ENCODE data around the gene PDE6G.

The PDE6G gene

DNA sequence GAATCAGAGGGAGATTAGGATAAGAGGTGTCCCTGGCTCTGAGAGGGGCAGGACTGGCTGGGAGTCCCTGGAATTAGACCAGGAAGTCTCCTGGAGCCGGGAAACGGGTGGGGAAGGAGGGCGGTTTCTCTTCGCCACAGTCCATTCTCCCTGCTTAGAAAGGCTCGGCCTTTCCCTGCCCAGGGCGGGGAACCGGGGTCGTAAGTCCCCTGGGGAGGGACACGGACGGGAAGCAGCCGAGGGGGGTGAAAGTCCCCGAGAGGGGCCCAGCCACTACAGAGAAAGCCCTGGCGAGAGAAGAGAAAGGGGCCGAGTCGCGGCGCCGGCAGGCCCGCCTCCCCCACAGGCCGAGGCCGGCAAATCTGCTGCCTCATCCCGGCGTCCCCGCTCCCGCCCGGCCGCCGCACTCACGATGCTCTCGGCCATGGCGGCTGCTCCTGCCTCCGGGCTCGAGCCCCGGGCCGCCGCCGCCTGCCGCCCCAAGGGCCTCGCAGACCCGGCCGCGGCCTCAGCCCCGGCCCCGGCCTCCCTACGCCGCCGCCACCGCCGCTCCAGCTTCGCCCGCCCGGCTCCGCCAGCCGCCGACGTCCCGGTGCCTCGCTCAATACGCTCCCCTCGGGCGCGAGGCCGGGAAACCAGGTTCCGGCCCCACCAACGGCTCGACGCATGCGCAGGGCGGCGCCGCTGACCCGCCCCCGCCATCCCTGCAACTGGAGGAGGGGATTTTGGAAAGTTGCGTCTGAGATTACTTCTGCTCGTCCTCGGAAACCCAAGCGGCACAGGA, 19.6 kb downstream of the PDE6G start, which contains the start of the genes NPLOC4 and TSPAN10:
TSS of gene NPLOC4 (minus strand) at position 608 of the 784 bp plus-strand sequence. CDS start at position 426, 182 bp downstream.
TSS of gene TSPAN10 (plus strand) at position 692 of the 784 bp plus-strand sequence. CDS start 5,217 bp downstream, outside the sequence.
- Histone ChIP-seq H3K9me3 (no peaks in the 10 kb centered on the region), H3K36me3 (peaks cover 0 to 13% (median 0%) of the 10 kb centered on the region in 3 donors), H3K4me3 (peak within 1 kb of the TSS; percentile 79 to 89), H3K27me3 (no peaks in the 10 kb centered on the region), H3K27ac (peak within 1 kb of the TSS; percentile 86 to 87), H3K4me1 (peaks cover 0 to 41% (median 28%) of the 10 kb centered on the region in 4 donors)
- TF ChIP-seq, protein P1, sequence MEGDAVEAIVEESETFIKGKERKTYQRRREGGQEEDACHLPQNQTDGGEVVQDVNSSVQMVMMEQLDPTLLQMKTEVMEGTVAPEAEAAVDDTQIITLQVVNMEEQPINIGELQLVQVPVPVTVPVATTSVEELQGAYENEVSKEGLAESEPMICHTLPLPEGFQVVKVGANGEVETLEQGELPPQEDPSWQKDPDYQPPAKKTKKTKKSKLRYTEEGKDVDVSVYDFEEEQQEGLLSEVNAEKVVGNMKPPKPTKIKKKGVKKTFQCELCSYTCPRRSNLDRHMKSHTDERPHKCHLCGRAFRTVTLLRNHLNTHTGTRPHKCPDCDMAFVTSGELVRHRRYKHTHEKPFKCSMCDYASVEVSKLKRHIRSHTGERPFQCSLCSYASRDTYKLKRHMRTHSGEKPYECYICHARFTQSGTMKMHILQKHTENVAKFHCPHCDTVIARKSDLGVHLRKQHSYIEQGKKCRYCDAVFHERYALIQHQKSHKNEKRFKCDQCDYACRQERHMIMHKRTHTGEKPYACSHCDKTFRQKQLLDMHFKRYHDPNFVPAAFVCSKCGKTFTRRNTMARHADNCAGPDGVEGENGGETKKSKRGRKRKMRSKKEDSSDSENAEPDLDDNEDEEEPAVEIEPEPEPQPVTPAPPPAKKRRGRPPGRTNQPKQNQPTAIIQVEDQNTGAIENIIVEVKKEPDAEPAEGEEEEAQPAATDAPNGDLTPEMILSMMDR (IDR thresholded peaks at IDR 0.05) = no peak
- intact Hi-C loops (cut with DNase I; ENCODE audit: low total_unique reads) = loop anchor here (2.0 kb wide), 1 partner anchor 30 kb away; the partner anchor contains the start of genes CCDC137 and OXLD1
- DNase-seq = peak; percentile 78 to 91

DNA sequence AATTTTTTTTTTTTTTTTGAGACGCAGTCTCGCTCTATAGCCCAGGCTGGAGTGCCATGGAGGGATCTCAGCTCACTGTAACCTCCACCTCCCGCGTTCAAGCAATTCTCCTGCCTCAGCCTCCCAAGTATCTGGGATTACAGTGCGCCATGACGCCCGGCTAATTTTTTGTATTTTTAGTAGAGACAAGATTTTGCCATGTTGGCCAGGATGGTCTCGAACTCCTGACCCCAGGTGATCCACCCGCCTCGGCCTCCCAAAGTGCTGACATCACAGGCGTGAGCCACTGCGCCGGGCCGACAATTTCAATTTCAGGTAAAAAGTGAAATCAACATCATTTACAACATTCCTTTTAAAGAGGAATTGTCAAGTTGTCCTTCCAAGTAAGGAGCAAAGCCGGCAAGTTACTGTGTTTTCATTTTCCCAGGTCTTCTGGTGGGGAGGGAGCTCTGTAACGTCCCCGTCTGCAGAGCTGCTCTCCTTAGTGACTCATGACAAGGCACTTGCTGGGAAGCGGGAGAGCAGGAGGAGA, 20.3 kb downstream of the PDE6G start:
- intact Hi-C loops (cut with DNase I; ENCODE audit: low total_unique reads) = loop anchor here (2.0 kb wide), 1 partner anchor 31 kb away; the partner anchor contains the start of genes CCDC137 and OXLD1
- H3K27ac ChIP-seq = peak overlapping the region; percentile 86 to 87
- DNase-seq = no peak
- H3K36me3 ChIP-seq = peaks cover 0 to 15% (median 0%) of the 10 kb centered on the region in 3 donors
- H3K4me3 ChIP-seq = peak overlapping the region; percentile 79 to 89
- no peaks in the 10 kb centered on the region for H3K27me3 ChIP-seq
- H3K9me3 ChIP-seq = no peaks in the 10 kb centered on the region
- TF ChIP-seq, protein P1 (IDR thresholded peaks at IDR 0.05) = no peak
- peaks cover 0 to 41% (median 28%) of the 10 kb centered on the region in 4 donors for H3K4me1 ChIP-seq

DNA sequence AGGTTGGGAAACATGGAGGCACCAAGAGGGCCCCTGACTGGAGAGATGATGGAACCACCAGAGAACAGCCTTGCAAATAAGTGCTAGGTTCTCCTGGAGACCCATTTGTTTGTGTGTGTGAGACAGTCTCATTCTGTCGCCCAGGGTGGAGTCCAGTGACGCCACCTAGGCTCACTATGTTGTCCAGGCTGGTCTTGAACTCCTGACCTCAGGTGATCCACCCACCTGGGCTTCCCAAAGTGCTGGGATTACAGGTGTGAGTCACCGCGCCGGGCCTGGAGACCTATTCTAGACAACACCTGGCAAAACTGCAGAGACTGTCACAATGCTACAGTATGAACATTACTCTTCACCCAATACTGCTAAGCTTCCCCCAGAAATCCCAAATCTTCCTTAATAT, 20.9 kb downstream of the PDE6G start:
- H3K4me1 ChIP-seq = peaks cover 0 to 41% (median 28%) of the 10 kb centered on the region in 4 donors

DNA sequence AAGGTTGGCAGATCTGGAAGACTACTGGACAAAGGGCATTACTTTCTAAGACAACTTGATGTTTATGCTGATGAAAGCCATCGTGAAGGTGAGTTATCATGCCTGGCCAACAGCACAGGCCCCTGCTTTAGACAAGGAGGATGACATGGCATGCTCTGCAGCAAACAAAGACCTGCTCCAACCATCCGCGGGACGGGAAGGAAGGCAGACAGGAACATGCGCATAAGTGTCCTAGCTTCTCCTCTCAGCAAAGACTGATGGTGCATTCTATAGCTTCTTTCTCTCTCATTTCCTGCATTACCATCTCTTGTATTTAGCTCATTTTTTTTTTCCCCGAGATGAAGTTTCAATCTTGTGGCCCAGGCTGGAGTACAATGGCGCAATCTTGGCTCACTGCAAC, 24.9 kb downstream of the PDE6G start:
- no peak for DNase-seq
- Histone ChIP-seq H3K27ac (no peak overlapping the region), H3K4me3 (no peak overlapping the region), H3K4me1 (peaks cover 0 to 35% (median 24%) of the 10 kb centered on the region in 4 donors), H3K9me3 (no peaks in the 10 kb centered on the region), H3K27me3 (no peaks in the 10 kb centered on the region), H3K36me3 (peaks cover 31 to 41% (median 33%) of the 10 kb centered on the region in 3 donors)
- TF ChIP-seq, protein P1 (IDR thresholded peaks at IDR 0.05) = no peak
- intact Hi-C loops (cut with DNase I; ENCODE audit: low total_unique reads) = no loop called here

More for the DNA sequence above, 20.9 kb downstream of the PDE6G start:
- Histone ChIP-seq H3K27ac (no peak overlapping the region), H3K9me3 (no peaks in the 10 kb centered on the region), H3K36me3 (peaks cover 0 to 10% (median 0%) of the 10 kb centered on the region in 3 donors), H3K27me3 (no peaks in the 10 kb centered on the region), H3K4me3 (peak overlapping the region; percentile 79 to 89)
- TF ChIP-seq, protein P1 (IDR thresholded peaks at IDR 0.05) = no peak
- intact Hi-C loops (cut with DNase I; ENCODE audit: low total_unique reads) = no loop called here
- DNase-seq = no peak

DNA sequence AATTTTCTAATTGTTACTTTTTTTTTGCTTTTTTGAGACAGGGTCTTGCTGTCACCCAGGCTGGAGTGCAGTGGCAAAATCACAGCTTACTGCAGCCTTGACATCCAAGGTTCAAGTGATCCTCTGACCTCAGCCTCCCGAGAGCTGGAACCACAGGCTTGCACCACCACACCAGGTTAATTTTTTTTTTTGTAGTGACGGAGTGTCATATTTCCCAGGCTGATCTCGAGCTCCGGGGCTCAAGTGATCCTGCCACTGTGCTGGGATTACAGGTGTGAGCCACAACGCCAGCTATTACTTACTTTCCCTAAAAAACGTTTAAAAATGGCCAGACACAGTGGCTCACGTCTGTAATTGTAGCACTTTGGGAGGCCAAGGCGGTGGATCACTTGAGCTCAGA, 26.1 kb downstream of the PDE6G start:
- intact Hi-C loops (cut with DNase I; ENCODE audit: low total_unique reads) = no loop called here
- no peak for DNase-seq
- peaks cover 0 to 25% (median 15%) of the 10 kb centered on the region in 4 donors for H3K4me1 ChIP-seq
- no peaks in the 10 kb centered on the region for H3K27me3 ChIP-seq
- no peak overlapping the region for H3K4me3 ChIP-seq
- H3K36me3 ChIP-seq = peaks cover 43 to 53% (median 45%) of the 10 kb centered on the region in 3 donors
- TF ChIP-seq, protein P1 (IDR thresholded peaks at IDR 0.05) = no peak
- no peaks in the 10 kb centered on the region for H3K9me3 ChIP-seq
- no peak overlapping the region for H3K27ac ChIP-seq

All from tibial artery (tissue), 4 donors.